Endometrial microvascular endothelial cells (primary cell): ENCODE measurements around the gene TBC1D20. TPM values are rescaled to one million over a fixed set of nuclear protein-coding genes. Genes with fewer than 3 reads are reported as not detected.
"Not testable (repeated sequence)": the region's sequence is repeated elsewhere in the genome, so short reads cannot be mapped to it uniquely, and the experiment has no call there.

Experiments used
- in situ Hi-C: cut with HindIII; loops from 2 replicates; pipeline ENCODE4 v1.10.0; 2017; ENCODE audit warnings: low sequenced_read_pairs, low pct_unique_long_range_greater_than_20kb; ENCODE audit errors: inconsistent ontology term
- total RNA-seq: library from RNA; depleted of rRNA; stranded (reverse); fragments of >200 nt; gene quantifications from one replicate; pipeline ENCODE4 v1.2.3, GENCODE V29; 2015; ENCODE audit errors: inconsistent ontology term

The TBC1D20 gene
- total RNA-seq, 1 donor from 2014 or later: 34.8 TPM

GRCh38 chr20:478010-478948, 15.9 kb upstream of the TBC1D20 start:
- in situ Hi-C loops: no loop called here

- in situ Hi-C loops: not testable (repeated sequence)
These were observed 14.4 kb upstream of the TBC1D20 start for GRCh38 chr20:476561-477249.

GRCh38 chr20:475463-476357, 13.4 kb upstream of the TBC1D20 start:
- in situ Hi-C loops: no loop called here

DNA sequence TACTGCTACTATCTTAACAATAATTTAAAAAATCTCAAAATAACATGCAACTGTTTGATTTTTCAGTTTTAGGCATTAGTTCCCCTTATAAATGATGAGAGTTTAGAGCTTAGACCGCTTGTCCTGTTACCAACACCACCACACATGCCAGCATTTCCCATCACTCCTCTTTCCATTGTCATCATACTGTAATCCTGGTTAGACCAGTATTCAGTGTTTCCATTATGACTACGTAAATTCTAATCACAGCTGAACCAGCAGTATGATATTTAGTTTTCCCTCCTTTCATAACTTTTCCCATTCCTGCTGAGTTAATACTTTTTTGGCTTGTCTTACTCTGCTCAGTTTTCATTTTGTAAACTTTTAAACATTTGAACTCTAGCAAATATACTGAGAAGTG, 12.2 kb upstream of the TBC1D20 start:
- in situ Hi-C loops: no loop called here

DNA sequence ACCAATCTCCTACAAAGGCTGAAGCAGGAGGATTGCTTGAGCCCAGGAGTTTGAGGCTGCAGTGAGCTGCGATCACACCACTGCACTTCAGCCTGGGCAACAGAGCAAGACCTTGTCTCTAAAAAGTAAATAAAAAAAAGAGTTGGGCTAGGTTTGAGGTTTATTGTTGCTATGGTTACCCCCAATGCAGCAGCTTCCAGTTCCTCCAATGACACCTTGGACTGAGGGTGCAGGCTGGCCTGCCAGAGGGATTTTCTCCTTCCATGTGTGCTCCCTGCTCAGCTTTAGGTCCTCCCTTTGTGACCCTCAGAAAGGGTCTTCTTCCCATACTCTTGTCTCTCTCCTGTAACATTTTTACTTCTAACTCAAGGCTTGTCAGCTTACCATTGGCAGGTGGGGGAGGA, 10.6 kb upstream of the TBC1D20 start:
- in situ Hi-C loops: no loop called here

DNA sequence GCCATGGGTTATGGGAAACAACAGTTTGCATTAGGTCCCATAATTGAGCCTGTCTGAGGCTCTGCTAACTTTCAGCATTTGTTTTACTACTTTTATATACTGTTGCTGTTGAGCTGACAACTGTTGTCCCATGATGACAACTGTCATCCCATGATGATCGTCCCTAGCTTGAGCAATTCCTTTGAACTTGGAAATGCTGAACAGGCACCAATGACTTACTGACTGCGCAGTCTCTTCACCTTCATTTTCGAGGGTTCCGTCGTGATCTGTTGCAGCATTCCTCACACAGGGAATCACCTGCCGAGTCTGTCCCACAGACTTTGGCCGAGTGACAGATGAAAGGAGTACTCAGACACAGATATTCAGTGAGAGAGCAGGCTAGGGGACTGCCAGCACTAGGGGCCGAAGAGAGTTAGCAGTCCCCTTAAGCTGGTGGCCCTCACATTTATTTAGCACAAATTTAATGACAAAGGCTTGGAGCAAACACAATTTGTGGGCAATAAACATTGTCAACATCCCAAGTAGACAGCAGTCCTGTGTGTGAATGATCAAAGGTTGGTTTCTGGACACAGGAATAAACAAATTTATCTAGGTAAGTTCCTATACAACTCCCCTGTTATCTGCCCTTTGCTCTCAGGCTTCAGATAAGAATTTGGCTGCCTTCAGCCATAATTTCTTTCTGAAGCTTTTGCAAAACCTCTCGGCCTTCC, 10.0 kb upstream of the TBC1D20 start:
- in situ Hi-C loops: no loop called here

GRCh38 chr20:469746-470490, 7.6 kb upstream of the TBC1D20 start:
- in situ Hi-C loops: no loop called here

- in situ Hi-C loops: no loop called here
These were observed 5.4 kb upstream of the TBC1D20 start for GRCh38 chr20:467755-468154.

- in situ Hi-C loops: no loop called here
These were observed 807 bp downstream of the TBC1D20 start for GRCh38 chr20:461254-462198.

GRCh38 chr20:460707-461106, 1.6 kb downstream of the TBC1D20 start:
- in situ Hi-C loops: no loop called here

DNA sequence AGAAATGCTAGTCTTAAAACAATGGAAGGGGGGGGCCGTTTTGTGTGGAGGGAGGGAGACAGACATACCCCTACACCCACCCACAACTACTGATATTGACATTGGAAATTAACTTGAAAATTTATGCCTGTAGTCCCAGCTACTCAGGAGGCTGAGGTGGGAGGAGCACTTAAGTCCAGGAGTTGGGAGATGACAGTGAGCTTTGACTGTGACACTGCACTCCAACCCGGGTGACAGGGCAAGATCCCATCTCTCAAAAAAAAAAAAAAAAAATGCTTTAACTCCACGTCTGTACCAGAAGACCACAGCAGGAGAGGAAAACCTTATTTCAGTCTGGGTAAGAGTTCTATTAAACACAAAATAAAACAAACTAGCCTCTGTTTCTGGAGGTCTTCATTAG, 2.2 kb downstream of the TBC1D20 start:
- in situ Hi-C loops: no loop called here

GRCh38 chr20:458776-459175, 3.6 kb downstream of the TBC1D20 start:
- in situ Hi-C loops: no loop called here

DNA sequence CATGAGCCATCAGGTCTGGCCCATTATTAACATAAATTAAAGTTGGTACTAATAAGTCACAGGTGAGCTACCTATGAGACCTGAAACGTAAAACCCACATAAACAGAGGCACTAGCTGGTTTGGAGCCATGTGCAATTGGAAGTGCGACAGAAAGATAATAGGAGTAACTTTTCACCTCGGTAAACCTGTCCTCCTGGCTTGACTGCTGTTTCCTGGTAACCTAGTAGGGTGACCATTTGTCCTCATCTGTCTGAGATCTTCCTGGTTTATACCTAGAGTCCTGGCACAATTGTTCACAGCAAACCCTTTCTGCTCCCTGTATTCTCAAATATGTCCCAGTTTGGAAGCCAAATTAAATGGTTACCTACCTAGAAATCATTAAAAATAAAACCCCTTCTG, 7.4 kb downstream of the TBC1D20 start:
- in situ Hi-C loops: no loop called here

- in situ Hi-C loops: not testable (repeated sequence)
These were observed 10.3 kb downstream of the TBC1D20 start for GRCh38 chr20:452021-452420.

DNA sequence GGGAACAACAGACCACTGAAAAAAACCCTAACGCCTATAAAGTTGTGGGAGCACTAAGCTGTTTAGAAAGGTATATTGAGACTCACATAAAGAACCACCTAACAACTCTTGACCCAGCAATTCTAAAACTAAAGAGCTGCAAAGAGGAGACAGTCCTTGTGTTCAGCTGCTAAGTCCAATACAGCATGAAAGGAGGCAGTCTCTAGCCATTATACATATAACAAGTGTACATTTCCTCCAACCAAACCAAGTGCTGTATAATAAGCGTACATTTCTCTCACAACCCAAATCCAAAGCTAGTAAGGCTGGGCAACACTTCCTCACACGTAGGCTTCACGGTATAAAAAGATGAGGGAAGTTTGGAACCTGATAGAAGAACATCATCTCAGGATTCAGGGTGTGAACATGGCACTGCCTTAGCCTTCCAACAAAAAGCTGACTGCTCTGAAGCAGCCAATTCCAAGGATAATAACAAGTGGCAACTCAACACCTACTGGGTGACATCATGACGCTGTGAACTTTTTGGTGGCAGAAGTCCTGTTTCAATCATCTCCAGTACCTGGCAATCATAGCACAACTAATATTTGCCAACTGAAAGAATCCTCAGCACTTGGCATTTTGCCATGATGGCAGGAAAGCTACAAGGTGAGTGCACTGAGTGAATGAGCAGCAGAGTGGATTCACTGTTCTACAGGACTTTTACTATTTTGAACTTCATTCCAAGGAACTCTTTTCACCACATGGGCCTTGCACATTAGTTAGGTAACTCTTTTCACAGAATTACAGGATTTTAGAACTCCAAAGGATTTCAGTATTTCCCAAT, 16.6 kb downstream of the TBC1D20 start:
- in situ Hi-C loops: no loop called here

- in situ Hi-C loops: no loop called here
These were observed 17.4 kb downstream of the TBC1D20 start for GRCh38 chr20:444862-445426.
